Activated CD4-positive, alpha-beta memory T cell treated with anti-CD3 and anti-CD28 coated beads for 36 hours (primary cell): ENCODE measurements around the gene MIPOL1. TPM values are rescaled to one million over a fixed set of nuclear protein-coding genes. Genes with fewer than 3 reads are reported as not detected.

ENCODE experiments used
- CTCF ChIA-PET: fragments of 350-600 bp; sonication (Branson Sonifier 250); formaldehyde crosslinking; loops from one replicate; lab custom pipeline; 2021; ENCODE audit warnings: antibody characterized with exemption, inconsistent platforms; lab: Charles Lee
- POLR2A ChIA-PET: fragments of 350-600 bp; sonication (Branson Sonifier 250); formaldehyde crosslinking; loops from one replicate; lab custom pipeline; 2021; ENCODE audit warnings: antibody characterized with exemption; lab: Charles Lee
- DNase-seq: peaks from one replicate; pipeline ENCODE4 v3.0.0-alpha.2; 2020
- H3K27ac Mint-ChIP-seq: one replicate; pipeline ENCODE4 v1.8.0; 2021; ENCODE audit warnings: mixed read lengths
- H3K27me3 Mint-ChIP-seq: one replicate; pipeline ENCODE4 v1.8.0; 2021; ENCODE audit warnings: mixed read lengths
- H3K36me3 Mint-ChIP-seq: one replicate; pipeline ENCODE4 v1.8.0; 2021; ENCODE audit warnings: mixed read lengths
- H3K4me1 Mint-ChIP-seq: one replicate; pipeline ENCODE4 v1.8.0; 2021; ENCODE audit warnings: low read depth, mixed read lengths
- H3K4me3 Mint-ChIP-seq: one replicate; pipeline ENCODE4 v1.8.0; 2021; ENCODE audit warnings: mild to moderate bottlenecking, mixed read lengths
- H3K9me3 Mint-ChIP-seq: one replicate; pipeline ENCODE4 v1.8.0; 2021; ENCODE audit warnings: mixed read lengths
- intact Hi-C: fragments of 100-400 bp; cut with micrococcal nuclease; formaldehyde crosslinking; loops from one replicate; pipeline ENCODE4 v1.15.1; 2023
- total RNA-seq, 2 experiments: library from RNA; stranded (reverse); gene quantifications; one replicate each; pipeline ENCODE4 v1.2.3, GENCODE V29; 2021

Gene MIPOL1
- total RNA-seq, 2 experiments from 2014 or later = 0.14 to 0.51 TPM

GRCh38 chr14:37397941-37398215 lies 200.1 kb downstream of the MIPOL1 start:
- CTCF ChIA-PET = no interaction called here
- no peaks in the 10 kb centered on the region for H3K27me3 Mint-ChIP-seq

GRCh38 chr14:37399517-37399916 lies 201.8 kb downstream of the MIPOL1 start:
- H3K9me3 Mint-ChIP-seq = peaks cover 33% of the 10 kb centered on the region
- H3K27me3 Mint-ChIP-seq = no peaks in the 10 kb centered on the region
- no peaks in the 10 kb centered on the region for H3K4me1 Mint-ChIP-seq
- ChIA-PET CTCF (no interaction called here), POLR2A (no interaction called here)
- intact Hi-C loops = no loop called here
- no peak for DNase-seq
- no peak overlapping the region for H3K27ac Mint-ChIP-seq
- no peaks in the 10 kb centered on the region for H3K36me3 Mint-ChIP-seq
- no peak overlapping the region for H3K4me3 Mint-ChIP-seq

More at GRCh38 chr14:37397941-37398215, 200.1 kb downstream of the MIPOL1 start:
- POLR2A ChIA-PET = no interaction called here
- Mint-ChIP-seq H3K4me1 (no peaks in the 10 kb centered on the region), H3K9me3 (peaks cover 38% of the 10 kb centered on the region), H3K36me3 (no peaks in the 10 kb centered on the region), H3K27ac (no peak overlapping the region), H3K4me3 (no peak overlapping the region)
- DNase-seq = no peak
- intact Hi-C loops = no loop called here

GRCh38 chr14:37401093-37401492 lies 203.4 kb downstream of the MIPOL1 start:
- H3K27me3 Mint-ChIP-seq = no peaks in the 10 kb centered on the region
- CTCF ChIA-PET = no interaction called here
- no peak overlapping the region for H3K4me3 Mint-ChIP-seq

GRCh38 chr14:37403626-37404025 lies 205.9 kb downstream of the MIPOL1 start:
- intact Hi-C loops = no loop called here
- no peak overlapping the region for H3K4me3 Mint-ChIP-seq
- H3K36me3 Mint-ChIP-seq = no peaks in the 10 kb centered on the region
- no peak overlapping the region for H3K27ac Mint-ChIP-seq
- DNase-seq = no peak
- H3K4me1 Mint-ChIP-seq = no peaks in the 10 kb centered on the region
- POLR2A ChIA-PET = no interaction called here
- CTCF ChIA-PET = no interaction called here
- H3K9me3 Mint-ChIP-seq = peaks cover 10% of the 10 kb centered on the region
- no peaks in the 10 kb centered on the region for H3K27me3 Mint-ChIP-seq

More at GRCh38 chr14:37401093-37401492, 203.4 kb downstream of the MIPOL1 start:
- POLR2A ChIA-PET = no interaction called here
- Mint-ChIP-seq H3K27ac (no peak overlapping the region), H3K9me3 (peaks cover 24% of the 10 kb centered on the region), H3K36me3 (no peaks in the 10 kb centered on the region), H3K4me1 (no peaks in the 10 kb centered on the region)
- intact Hi-C loops = no loop called here
- no peak for DNase-seq

- ChIA-PET POLR2A (no interaction called here), CTCF (no interaction called here)
- Mint-ChIP-seq H3K36me3 (no peaks in the 10 kb centered on the region), H3K9me3 (no peaks in the 10 kb centered on the region), H3K4me1 (no peaks in the 10 kb centered on the region), H3K4me3 (no peak overlapping the region), H3K27me3 (no peaks in the 10 kb centered on the region), H3K27ac (no peak overlapping the region)
- intact Hi-C loops = no loop called here
- no peak for DNase-seq
These were observed 208.4 kb downstream of the MIPOL1 start for GRCh38 chr14:37406095-37406494.

GRCh38 chr14:37411079-37411735 lies 213.5 kb downstream of the MIPOL1 start:
- Mint-ChIP-seq H3K4me1 (no peaks in the 10 kb centered on the region), H3K27ac (no peak overlapping the region), H3K27me3 (no peaks in the 10 kb centered on the region), H3K9me3 (peaks cover 3% of the 10 kb centered on the region), H3K36me3 (no peaks in the 10 kb centered on the region), H3K4me3 (no peak overlapping the region)
- DNase-seq = no peak
- intact Hi-C loops = no loop called here
- POLR2A ChIA-PET = no interaction called here
- CTCF ChIA-PET = no interaction called here

- Mint-ChIP-seq H3K4me3 (no peak overlapping the region), H3K4me1 (no peaks in the 10 kb centered on the region), H3K27me3 (no peaks in the 10 kb centered on the region), H3K27ac (no peak overlapping the region), H3K9me3 (peaks cover 3% of the 10 kb centered on the region), H3K36me3 (no peaks in the 10 kb centered on the region)
- no peak for DNase-seq
- CTCF ChIA-PET = no interaction called here
- POLR2A ChIA-PET = no interaction called here
- intact Hi-C loops = no loop called here
These were observed 215.3 kb downstream of the MIPOL1 start for GRCh38 chr14:37413050-37413449.

GRCh38 chr14:37413504-37414003 lies 215.8 kb downstream of the MIPOL1 start:
- no peaks in the 10 kb centered on the region for H3K4me1 Mint-ChIP-seq
- CTCF ChIA-PET = no interaction called here
- H3K4me3 Mint-ChIP-seq = no peak overlapping the region
- intact Hi-C loops = no loop called here
- no peaks in the 10 kb centered on the region for H3K36me3 Mint-ChIP-seq
- no peak overlapping the region for H3K27ac Mint-ChIP-seq
- no peak for DNase-seq
- H3K27me3 Mint-ChIP-seq = no peaks in the 10 kb centered on the region
- H3K9me3 Mint-ChIP-seq = peaks cover 3% of the 10 kb centered on the region
- POLR2A ChIA-PET = no interaction called here

GRCh38 chr14:37416264-37416663 lies 218.5 kb downstream of the MIPOL1 start:
- no peak overlapping the region for H3K27ac Mint-ChIP-seq
- H3K27me3 Mint-ChIP-seq = no peaks in the 10 kb centered on the region
- H3K9me3 Mint-ChIP-seq = peaks cover 3% of the 10 kb centered on the region
- CTCF ChIA-PET = no interaction called here
- H3K36me3 Mint-ChIP-seq = no peaks in the 10 kb centered on the region
- no peaks in the 10 kb centered on the region for H3K4me1 Mint-ChIP-seq
- POLR2A ChIA-PET = no interaction called here
- DNase-seq = no peak
- no peak overlapping the region for H3K4me3 Mint-ChIP-seq
- intact Hi-C loops = no loop called here

GRCh38 chr14:37417151-37417550 lies 219.4 kb downstream of the MIPOL1 start:
- CTCF ChIA-PET = no interaction called here
- H3K4me3 Mint-ChIP-seq = no peak overlapping the region
- no peaks in the 10 kb centered on the region for H3K36me3 Mint-ChIP-seq
- H3K9me3 Mint-ChIP-seq = peaks cover 3% of the 10 kb centered on the region
- H3K4me1 Mint-ChIP-seq = no peaks in the 10 kb centered on the region
- H3K27me3 Mint-ChIP-seq = no peaks in the 10 kb centered on the region
- POLR2A ChIA-PET = no interaction called here
- H3K27ac Mint-ChIP-seq = no peak overlapping the region
- DNase-seq = no peak
- intact Hi-C loops = no loop called here

- Mint-ChIP-seq H3K27ac (no peak overlapping the region), H3K27me3 (no peaks in the 10 kb centered on the region), H3K9me3 (peaks cover 3% of the 10 kb centered on the region), H3K4me3 (no peak overlapping the region), H3K4me1 (no peaks in the 10 kb centered on the region), H3K36me3 (no peaks in the 10 kb centered on the region)
- CTCF ChIA-PET = no interaction called here
- DNase-seq = no peak
- POLR2A ChIA-PET = no interaction called here
- intact Hi-C loops = no loop called here
These were observed 220.1 kb downstream of the MIPOL1 start for GRCh38 chr14:37417833-37418232.

GRCh38 chr14:37420622-37421021 lies 222.9 kb downstream of the MIPOL1 start:
- intact Hi-C loops = no loop called here
- H3K27ac Mint-ChIP-seq = no peak overlapping the region
- no peaks in the 10 kb centered on the region for H3K4me1 Mint-ChIP-seq
- H3K9me3 Mint-ChIP-seq = peaks cover 2% of the 10 kb centered on the region
- H3K4me3 Mint-ChIP-seq = no peak overlapping the region
- POLR2A ChIA-PET = no interaction called here
- H3K36me3 Mint-ChIP-seq = no peaks in the 10 kb centered on the region
- DNase-seq = no peak
- CTCF ChIA-PET = no interaction called here
- H3K27me3 Mint-ChIP-seq = no peaks in the 10 kb centered on the region

- H3K36me3 Mint-ChIP-seq = no peaks in the 10 kb centered on the region
- CTCF ChIA-PET = no interaction called here
- POLR2A ChIA-PET = no interaction called here
- H3K9me3 Mint-ChIP-seq = no peaks in the 10 kb centered on the region
- intact Hi-C loops = no loop called here
- no peak overlapping the region for H3K4me3 Mint-ChIP-seq
- no peaks in the 10 kb centered on the region for H3K27me3 Mint-ChIP-seq
- no peak for DNase-seq
- H3K27ac Mint-ChIP-seq = no peak overlapping the region
- no peaks in the 10 kb centered on the region for H3K4me1 Mint-ChIP-seq
These were observed 224.6 kb downstream of the MIPOL1 start for GRCh38 chr14:37422319-37422718.
